Erythroblast (primary cell): Measurements from ENCODE around the gene CMTR1.

Source experiments
- GATA1 ChIP-seq: IDR thresholded peaks from 2 replicates; pipeline ENCODE4 v1.6.1; 2011; ENCODE audit warnings: low read depth, mild to moderate bottlenecking, control low read depth, low read length, moderate library complexity
- POLR2A ChIP-seq: IDR thresholded peaks from 2 replicates; pipeline ENCODE4 v1.6.1; 2011; ENCODE audit warnings: mild to moderate bottlenecking, low read length

DNA sequence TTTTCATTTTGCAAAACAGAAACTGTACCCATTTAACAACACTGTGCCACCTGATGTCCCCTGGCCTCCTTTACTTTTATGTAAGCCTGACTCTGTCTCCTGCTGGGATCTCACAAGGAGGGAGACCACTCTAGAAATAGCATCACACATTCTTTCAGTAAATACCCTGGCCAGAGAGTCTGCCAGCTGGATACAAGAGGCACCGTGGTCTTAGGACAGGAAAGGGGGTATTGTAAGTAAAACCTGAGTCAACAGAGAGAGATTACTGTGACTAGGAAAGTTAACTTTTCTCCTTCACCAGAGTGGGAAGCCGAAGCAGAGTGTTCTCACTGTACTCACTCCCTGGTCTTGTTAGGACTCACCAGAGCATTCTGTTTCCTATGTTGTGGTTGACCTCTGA lies 27.8 kb downstream of the CMTR1 start:
- TF ChIP-seq POLR2A (no peak), GATA1 (no peak)
